ENCODE data around the gene TRIM66. TPM values are rescaled to one million over a fixed set of nuclear protein-coding genes. Genes with fewer than 3 reads are reported as not detected.

TRIM66 gene
- total and polyA plus RNA-seq, 2 of the 8 experiments (the other 6 are each of a cell fraction or from before 2014, with no cell fraction given) = 3.1 to 3.5 TPM

DNA sequence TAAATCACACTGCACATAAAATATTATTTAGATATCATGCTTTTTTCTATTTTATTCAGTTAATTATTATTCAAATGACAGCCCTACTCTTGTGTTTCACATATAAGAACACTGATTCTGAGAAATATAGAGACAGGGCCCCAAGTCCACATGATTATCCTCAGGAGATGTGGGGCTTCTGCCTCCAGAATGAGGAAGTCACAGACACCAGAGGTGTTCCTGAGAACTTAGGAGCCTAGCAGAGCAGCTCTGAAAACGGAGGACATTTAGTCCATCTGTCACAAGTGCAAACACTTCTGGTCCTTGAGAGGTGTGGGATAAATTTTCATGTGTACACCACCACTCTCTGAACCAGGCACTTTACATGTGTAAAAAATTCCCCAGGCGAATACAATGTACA is 26.2 kb downstream of the TRIM66 start (continued):
- TF ChIP-seq, protein P1, sequence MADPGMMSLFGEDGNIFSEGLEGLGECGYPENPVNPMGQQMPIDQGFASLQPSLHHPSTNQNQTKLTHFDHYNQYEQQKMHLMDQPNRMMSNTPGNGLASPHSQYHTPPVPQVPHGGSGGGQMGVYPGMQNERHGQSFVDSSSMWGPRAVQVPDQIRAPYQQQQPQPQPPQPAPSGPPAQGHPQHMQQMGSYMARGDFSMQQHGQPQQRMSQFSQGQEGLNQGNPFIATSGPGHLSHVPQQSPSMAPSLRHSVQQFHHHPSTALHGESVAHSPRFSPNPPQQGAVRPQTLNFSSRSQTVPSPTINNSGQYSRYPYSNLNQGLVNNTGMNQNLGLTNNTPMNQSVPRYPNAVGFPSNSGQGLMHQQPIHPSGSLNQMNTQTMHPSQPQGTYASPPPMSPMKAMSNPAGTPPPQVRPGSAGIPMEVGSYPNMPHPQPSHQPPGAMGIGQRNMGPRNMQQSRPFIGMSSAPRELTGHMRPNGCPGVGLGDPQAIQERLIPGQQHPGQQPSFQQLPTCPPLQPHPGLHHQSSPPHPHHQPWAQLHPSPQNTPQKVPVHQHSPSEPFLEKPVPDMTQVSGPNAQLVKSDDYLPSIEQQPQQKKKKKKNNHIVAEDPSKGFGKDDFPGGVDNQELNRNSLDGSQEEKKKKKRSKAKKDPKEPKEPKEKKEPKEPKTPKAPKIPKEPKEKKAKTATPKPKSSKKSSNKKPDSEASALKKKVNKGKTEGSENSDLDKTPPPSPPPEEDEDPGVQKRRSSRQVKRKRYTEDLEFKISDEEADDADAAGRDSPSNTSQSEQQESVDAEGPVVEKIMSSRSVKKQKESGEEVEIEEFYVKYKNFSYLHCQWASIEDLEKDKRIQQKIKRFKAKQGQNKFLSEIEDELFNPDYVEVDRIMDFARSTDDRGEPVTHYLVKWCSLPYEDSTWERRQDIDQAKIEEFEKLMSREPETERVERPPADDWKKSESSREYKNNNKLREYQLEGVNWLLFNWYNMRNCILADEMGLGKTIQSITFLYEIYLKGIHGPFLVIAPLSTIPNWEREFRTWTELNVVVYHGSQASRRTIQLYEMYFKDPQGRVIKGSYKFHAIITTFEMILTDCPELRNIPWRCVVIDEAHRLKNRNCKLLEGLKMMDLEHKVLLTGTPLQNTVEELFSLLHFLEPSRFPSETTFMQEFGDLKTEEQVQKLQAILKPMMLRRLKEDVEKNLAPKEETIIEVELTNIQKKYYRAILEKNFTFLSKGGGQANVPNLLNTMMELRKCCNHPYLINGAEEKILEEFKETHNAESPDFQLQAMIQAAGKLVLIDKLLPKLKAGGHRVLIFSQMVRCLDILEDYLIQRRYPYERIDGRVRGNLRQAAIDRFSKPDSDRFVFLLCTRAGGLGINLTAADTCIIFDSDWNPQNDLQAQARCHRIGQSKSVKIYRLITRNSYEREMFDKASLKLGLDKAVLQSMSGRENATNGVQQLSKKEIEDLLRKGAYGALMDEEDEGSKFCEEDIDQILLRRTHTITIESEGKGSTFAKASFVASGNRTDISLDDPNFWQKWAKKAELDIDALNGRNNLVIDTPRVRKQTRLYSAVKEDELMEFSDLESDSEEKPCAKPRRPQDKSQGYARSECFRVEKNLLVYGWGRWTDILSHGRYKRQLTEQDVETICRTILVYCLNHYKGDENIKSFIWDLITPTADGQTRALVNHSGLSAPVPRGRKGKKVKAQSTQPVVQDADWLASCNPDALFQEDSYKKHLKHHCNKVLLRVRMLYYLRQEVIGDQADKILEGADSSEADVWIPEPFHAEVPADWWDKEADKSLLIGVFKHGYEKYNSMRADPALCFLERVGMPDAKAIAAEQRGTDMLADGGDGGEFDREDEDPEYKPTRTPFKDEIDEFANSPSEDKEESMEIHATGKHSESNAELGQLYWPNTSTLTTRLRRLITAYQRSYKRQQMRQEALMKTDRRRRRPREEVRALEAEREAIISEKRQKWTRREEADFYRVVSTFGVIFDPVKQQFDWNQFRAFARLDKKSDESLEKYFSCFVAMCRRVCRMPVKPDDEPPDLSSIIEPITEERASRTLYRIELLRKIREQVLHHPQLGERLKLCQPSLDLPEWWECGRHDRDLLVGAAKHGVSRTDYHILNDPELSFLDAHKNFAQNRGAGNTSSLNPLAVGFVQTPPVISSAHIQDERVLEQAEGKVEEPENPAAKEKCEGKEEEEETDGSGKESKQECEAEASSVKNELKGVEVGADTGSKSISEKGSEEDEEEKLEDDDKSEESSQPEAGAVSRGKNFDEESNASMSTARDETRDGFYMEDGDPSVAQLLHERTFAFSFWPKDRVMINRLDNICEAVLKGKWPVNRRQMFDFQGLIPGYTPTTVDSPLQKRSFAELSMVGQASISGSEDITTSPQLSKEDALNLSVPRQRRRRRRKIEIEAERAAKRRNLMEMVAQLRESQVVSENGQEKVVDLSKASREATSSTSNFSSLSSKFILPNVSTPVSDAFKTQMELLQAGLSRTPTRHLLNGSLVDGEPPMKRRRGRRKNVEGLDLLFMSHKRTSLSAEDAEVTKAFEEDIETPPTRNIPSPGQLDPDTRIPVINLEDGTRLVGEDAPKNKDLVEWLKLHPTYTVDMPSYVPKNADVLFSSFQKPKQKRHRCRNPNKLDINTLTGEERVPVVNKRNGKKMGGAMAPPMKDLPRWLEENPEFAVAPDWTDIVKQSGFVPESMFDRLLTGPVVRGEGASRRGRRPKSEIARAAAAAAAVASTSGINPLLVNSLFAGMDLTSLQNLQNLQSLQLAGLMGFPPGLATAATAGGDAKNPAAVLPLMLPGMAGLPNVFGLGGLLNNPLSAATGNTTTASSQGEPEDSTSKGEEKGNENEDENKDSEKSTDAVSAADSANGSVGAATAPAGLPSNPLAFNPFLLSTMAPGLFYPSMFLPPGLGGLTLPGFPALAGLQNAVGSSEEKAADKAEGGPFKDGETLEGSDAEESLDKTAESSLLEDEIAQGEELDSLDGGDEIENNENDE (IDR thresholded peaks at IDR 0.05; ENCODE audit: insufficient replicate concordance, low read length) = no peak
- TF ChIP-seq CBX5 (IDR thresholded peaks at IDR 0.05; ENCODE audit: low read depth, low read length) (no peak), CTBP2 (IDR thresholded peaks at IDR 0.05; ENCODE audit: borderline replicate concordance, insufficient read depth, insufficient read length, low read length) (no peak), YY1 (IDR thresholded peaks at IDR 0.05; ENCODE audit: low read depth, low read length) (no peak)
